Esophagus muscularis mucosa (tissue), 4 donors: ENCODE data around the gene SOS1. TPM values are rescaled to one million over a fixed set of nuclear protein-coding genes. Genes with fewer than 3 reads are reported as not detected.

Experiments used
- DNase-seq: peaks from one replicate; pipeline ENCODE4 v3.0.0-alpha.2; 2017; ENCODE audit errors: extremely low spot score
- H3K27ac ChIP-seq, 4 donors: fragments of 200-600 bp; sonication (generic); replicated peaks in 1 of 4; 1 replicate in 3 of 4; 2 replicates in 1 of 4; pipeline ENCODE4 v1.5.1; 2016 to 2019; ENCODE audit warnings: mild to moderate bottlenecking in 1 of 4
- H3K27me3 ChIP-seq, 4 donors: fragments of 200-600 bp; sonication (generic); one replicate each; pipeline versions ENCODE4 v1.5.1 to v1.6.0; 2016 to 2019
- H3K36me3 ChIP-seq, 4 donors: fragments of 200-600 bp; sonication (generic); one replicate each; pipeline ENCODE4 v1.5.1; 2016 to 2019
- H3K4me1 ChIP-seq, 4 donors: fragments of 200-600 bp; sonication (generic); one replicate each; pipeline ENCODE4 v1.5.1; 2016 to 2019
- H3K4me3 ChIP-seq, 4 donors: fragments of 200-600 bp; sonication (generic); 1 replicate in 2 of 4; 2 replicates in 2 of 4; pipeline ENCODE4 v1.5.1; 2016 to 2019; ENCODE audit warnings: mild to moderate bottlenecking in 4 of 4, moderate library complexity in 1 of 4
- H3K9me3 ChIP-seq, 4 donors: fragments of 200-600 bp; sonication (generic); 1 replicate in 3 of 4; 2 replicates in 1 of 4; pipeline ENCODE4 v1.5.1; 2016 to 2019
- CTCF ChIP-seq, 3 experiments: fragments of 200-600 bp in 2 of 3; fragments of 450-650 bp in 1 of 3; sonication (generic) in 2 of 3; IDR thresholded peaks; one replicate each; pipeline ENCODE4 v1.5.1; 2017 to 2019; ENCODE audit warnings: antibody characterized with exemption in 3 of 3, mild to moderate bottlenecking in 2 of 3, moderate library complexity in 1 of 3
- EP300 ChIP-seq: sonication (generic); formaldehyde crosslinking; IDR thresholded peaks from one replicate; pipeline ENCODE4 v1.6.1; 2017; ENCODE audit warnings: antibody characterized with exemption
- POLR2A ChIP-seq: fragments of 450-650 bp; IDR thresholded peaks from one replicate; pipeline ENCODE4 v1.6.1; 2017; ENCODE audit warnings: antibody characterized with exemption, moderate library complexity, mild to moderate bottlenecking, low read depth
- POLR2AphosphoS5 ChIP-seq, 2 donors: sonication (generic); formaldehyde crosslinking; IDR thresholded peaks; one replicate each; pipeline ENCODE4 v1.6.1; 2017; ENCODE audit warnings: antibody characterized with exemption in 2 of 2
- WGBS: methylation state at CpG from one replicate; pipeline ENCODE4 v1.1.5; 2018; 5-methylcytosine and 5-hydroxymethylcytosine counted together
- intact Hi-C: fragments of 100-400 bp; cut with DNase I; formaldehyde crosslinking; loops from one replicate; pipeline ENCODE4 v1.15.1; 2023
- total RNA-seq, 4 donors: library from RNA; depleted of rRNA; stranded (reverse); fragments of >200 nt; gene quantifications; one replicate each; pipeline versions ENCODE4 v1.1.0 to v1.2.1, GENCODE V29; 2016

The SOS1 gene
- total RNA-seq, 4 donors from 2014 or later: 33.3 to 48.6 (median 35.7) TPM

DNA sequence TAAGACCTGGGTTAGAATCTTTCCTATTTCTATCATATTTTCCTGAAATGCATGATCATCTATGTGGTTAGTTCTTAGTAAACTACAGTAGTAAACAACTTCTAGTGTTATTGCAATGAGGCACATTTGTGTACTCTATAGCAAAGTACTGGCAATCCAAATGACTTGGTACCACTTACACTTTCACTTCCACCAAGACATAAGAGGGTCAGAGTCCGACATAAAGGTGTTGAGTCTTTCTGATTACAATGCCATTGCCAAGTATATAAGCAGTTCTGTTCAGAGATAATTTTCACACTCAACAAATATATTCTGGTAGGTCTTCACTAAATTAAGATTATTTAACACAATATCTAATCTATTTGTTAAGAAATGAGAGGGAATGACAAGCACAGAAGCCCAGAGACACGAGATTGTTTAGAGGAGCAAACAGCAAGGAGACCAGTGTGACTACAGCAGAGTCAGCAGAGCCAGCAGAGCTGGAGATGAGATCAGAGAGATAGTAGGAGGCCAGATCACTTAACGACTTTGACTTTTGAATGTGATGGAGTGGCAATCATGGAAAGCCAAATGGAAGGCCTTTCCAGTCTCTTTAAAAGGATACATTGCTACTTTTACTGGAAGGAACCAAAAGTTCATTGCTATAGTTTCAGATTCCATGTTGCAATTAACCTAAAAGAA lies 27.5 kb downstream of the SOS1 start:
- Histone ChIP-seq H3K36me3 (no peaks in the 10 kb centered on the region), H3K27me3 (no peaks in the 10 kb centered on the region), H3K9me3 (no peaks in the 10 kb centered on the region), H3K4me3 (no peak overlapping the region), H3K4me1 (peaks cover 21 to 44% (median 36%) of the 10 kb centered on the region in 4 donors), H3K27ac (no peak overlapping the region)
- 59% methylated on average over 3 of the region's 3 CpGs for WGBS
- intact Hi-C loops: no loop called here
- TF ChIP-seq EP300 (no peak), POLR2A (no peak), POLR2AphosphoS5 (IDR thresholded peaks at IDR 0.05) (no peak)
- no peak for DNase-seq

- Histone ChIP-seq H3K4me1 (peaks cover 15 to 40% (median 33%) of the 10 kb centered on the region in 4 donors), H3K27me3 (no peaks in the 10 kb centered on the region), H3K4me3 (no peak overlapping the region), H3K27ac (no peak overlapping the region), H3K9me3 (no peaks in the 10 kb centered on the region), H3K36me3 (no peaks in the 10 kb centered on the region)
- intact Hi-C loops: no loop called here
- no peak for DNase-seq
- TF ChIP-seq POLR2A: no peak
- TF ChIP-seq EP300: no peak
- no peak for TF ChIP-seq POLR2AphosphoS5 (IDR thresholded peaks at IDR 0.05)
- no peak for TF ChIP-seq CTCF (IDR thresholded peaks at IDR 0.05)
- 88% methylated on average over 4 of the region's 4 CpGs for WGBS
Measured at GRCh38 chr2:39091543-39091942, 29.3 kb downstream of the SOS1 start.

DNA sequence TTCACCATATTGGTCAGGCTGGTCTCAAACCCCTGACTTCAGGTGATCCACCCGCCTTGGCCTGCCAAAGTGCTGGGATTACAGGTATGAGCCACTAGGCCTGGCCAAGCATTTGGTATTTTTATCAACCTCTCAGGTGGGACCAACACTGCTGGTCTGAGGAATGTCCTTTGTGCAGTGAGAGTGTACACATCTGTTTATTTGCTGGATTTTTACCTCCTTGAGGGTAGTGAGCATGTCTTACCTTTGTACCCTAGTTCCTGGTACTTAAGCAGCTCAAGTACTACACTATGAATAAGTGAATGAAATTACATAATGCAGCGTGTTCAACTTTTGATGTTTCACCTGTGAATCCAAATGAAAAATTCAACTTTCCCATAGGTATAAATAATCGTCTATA lies 29.8 kb downstream of the SOS1 start:
- intact Hi-C loops: no loop called here

GRCh38 chr2:39080152-39080551 lies 40.7 kb downstream of the SOS1 start:
- Histone ChIP-seq H3K27ac (no peak overlapping the region), H3K9me3 (no peaks in the 10 kb centered on the region), H3K27me3 (no peaks in the 10 kb centered on the region), H3K36me3 (no peaks in the 10 kb centered on the region), H3K4me1 (peaks cover 0 to 48% (median 15%) of the 10 kb centered on the region in 4 donors), H3K4me3 (no peak overlapping the region)
- intact Hi-C loops: no loop called here
- no peak for TF ChIP-seq POLR2A
- TF ChIP-seq CTCF (IDR thresholded peaks at IDR 0.05): no peak
- no peak for TF ChIP-seq EP300
- TF ChIP-seq POLR2AphosphoS5 (IDR thresholded peaks at IDR 0.05): no peak
- DNase-seq: no peak
- WGBS: 98% methylated on average over 5 of the region's 5 CpGs

More for the DNA sequence above, 29.8 kb downstream of the SOS1 start:
- TF ChIP-seq EP300 (no peak), POLR2AphosphoS5 (IDR thresholded peaks at IDR 0.05) (no peak), POLR2A (no peak)
- 92% methylated on average over 2 of the region's 3 CpGs for WGBS
- Histone ChIP-seq H3K4me3 (no peak overlapping the region), H3K4me1 (peaks cover 13 to 44% (median 31%) of the 10 kb centered on the region in 4 donors), H3K27ac (no peak overlapping the region), H3K36me3 (no peaks in the 10 kb centered on the region), H3K27me3 (no peaks in the 10 kb centered on the region), H3K9me3 (no peaks in the 10 kb centered on the region)
- DNase-seq: no peak

- Histone ChIP-seq H3K4me3 (no peak overlapping the region), H3K27me3 (no peaks in the 10 kb centered on the region), H3K9me3 (no peaks in the 10 kb centered on the region), H3K4me1 (peaks cover 0 to 36% (median 23%) of the 10 kb centered on the region in 4 donors), H3K36me3 (peaks cover 0 to 19% (median 10%) of the 10 kb centered on the region in 4 donors), H3K27ac (no peak overlapping the region)
- DNase-seq: no peak
- 88% methylated on average over 1 of the region's 1 CpG for WGBS
- intact Hi-C loops: loop anchor here (5.0 kb wide), 1 partner anchor 47 kb away; no protein-coding TSS in a partner anchor
- no peak for TF ChIP-seq EP300
- no peak for TF ChIP-seq POLR2AphosphoS5 (IDR thresholded peaks at IDR 0.05)
- no peak for TF ChIP-seq CTCF (IDR thresholded peaks at IDR 0.05)
- no peak for TF ChIP-seq POLR2A
Measured at GRCh38 chr2:39069890-39070465, 50.9 kb downstream of the SOS1 start.
